ENCODE data around the gene CCSER2.
"Not testable (repeated sequence)": the region's sequence is repeated elsewhere in the genome, so short reads cannot be mapped to it uniquely, and the experiment has no call there.

The CCSER2 gene

DNA sequence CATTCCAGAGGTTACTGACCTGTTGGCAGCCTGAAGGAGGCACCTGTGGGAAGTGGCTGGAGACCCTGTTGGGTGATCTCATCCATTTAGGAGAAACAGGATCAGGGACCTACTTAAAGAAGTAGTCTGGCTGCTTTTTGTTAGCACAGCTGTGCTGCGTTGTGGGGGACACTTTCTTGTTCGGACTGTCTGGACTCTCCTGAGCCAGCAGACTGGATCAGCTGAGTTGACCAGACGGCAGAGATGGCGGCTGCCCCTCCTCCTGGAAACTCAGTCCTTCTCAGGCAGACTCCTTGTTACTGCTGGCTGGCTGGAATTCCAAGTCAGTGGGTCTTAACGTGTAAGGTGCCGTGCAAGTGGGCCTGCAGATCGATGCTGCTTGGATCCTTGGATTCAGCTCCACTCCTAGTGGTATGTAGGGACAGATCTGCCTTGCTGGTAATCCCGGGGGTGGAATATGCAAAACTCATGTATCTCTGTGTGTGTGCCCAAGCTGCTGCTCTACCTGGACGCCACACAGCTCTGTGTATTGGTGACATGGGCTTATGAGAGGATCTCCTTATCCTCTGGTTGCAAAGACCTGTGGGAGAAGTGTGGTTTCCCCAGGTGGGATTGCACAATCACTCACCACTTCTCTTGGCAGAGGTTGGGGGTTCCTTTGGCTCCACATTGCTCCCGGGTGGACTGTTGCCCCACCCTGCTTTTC is 87.3 kb downstream of the CCSER2 start:
- no peak overlapping the region for H3K4me3 ChIP-seq (ENCODE audit: low read length)
- DNase-seq (ENCODE audit: low read depth, low spot score) = no peak

DNA sequence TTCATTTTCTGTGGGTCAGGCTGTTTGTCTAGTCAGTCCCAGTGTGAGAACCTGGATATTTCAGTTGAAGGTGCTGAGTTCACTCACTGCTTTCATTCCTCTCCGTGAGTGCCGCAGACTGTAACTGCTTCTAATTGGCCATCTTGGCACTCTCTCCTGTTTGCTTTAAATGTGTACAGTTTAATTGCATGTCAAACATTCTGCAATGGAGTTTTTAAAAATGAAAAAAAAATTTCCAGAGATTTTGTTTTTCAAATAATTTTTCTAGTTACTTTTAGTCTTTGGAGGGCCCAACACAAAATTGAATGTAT is 87.8 kb downstream of the CCSER2 start:
- no peak overlapping the region for H3K4me3 ChIP-seq (ENCODE audit: low read length)
- DNase-seq (ENCODE audit: low read depth, low spot score) = no peak

DNA sequence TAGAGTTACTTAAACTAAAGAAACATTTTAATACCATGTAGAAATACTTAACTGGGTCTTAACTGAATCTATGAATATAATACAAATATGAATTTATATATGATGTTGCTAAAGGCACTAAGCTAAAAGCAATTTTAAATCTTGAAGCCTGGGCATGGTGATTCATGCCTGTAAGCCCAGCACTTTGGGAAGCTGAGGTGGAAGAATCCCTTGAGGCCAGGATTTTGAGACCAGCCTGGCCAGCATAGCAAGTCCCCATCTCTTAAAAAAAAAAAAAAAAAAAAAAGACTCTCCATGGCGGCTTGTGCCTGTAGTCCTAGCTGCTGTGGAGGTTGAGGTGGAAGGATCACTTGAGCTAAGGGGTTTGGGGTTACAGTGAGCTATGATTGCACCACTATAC is 95.3 kb downstream of the CCSER2 start:
- no peak for DNase-seq (ENCODE audit: low read depth, low spot score)
- no peak overlapping the region for H3K4me3 ChIP-seq (ENCODE audit: low read length)

DNA sequence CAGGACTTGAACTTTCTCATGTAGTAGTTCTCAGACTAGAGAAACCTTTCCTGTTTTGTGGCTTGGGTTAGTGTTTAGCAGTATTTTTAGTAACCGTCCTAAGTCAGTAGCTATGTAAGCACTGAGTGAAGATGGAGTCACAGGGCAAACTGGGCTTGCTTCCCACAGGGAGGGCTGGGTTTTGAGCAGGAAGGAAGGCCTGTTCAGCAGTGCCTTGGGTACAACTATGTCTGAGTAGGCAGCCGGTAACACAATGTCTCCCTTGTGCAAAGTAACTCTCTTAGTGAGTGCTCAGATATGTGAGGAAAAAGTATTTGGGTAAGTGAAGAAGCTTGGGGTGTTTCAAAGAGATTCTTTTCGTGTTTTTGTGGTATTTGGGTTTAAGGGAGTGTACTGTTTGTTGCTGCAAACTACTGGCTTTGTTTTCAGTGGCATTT is 96.4 kb downstream of the CCSER2 start:
- H3K4me3 ChIP-seq (ENCODE audit: low read length) = peak overlapping the region; percentile 3
- DNase-seq (ENCODE audit: low read depth, low spot score) = peak; percentile 45

DNA sequence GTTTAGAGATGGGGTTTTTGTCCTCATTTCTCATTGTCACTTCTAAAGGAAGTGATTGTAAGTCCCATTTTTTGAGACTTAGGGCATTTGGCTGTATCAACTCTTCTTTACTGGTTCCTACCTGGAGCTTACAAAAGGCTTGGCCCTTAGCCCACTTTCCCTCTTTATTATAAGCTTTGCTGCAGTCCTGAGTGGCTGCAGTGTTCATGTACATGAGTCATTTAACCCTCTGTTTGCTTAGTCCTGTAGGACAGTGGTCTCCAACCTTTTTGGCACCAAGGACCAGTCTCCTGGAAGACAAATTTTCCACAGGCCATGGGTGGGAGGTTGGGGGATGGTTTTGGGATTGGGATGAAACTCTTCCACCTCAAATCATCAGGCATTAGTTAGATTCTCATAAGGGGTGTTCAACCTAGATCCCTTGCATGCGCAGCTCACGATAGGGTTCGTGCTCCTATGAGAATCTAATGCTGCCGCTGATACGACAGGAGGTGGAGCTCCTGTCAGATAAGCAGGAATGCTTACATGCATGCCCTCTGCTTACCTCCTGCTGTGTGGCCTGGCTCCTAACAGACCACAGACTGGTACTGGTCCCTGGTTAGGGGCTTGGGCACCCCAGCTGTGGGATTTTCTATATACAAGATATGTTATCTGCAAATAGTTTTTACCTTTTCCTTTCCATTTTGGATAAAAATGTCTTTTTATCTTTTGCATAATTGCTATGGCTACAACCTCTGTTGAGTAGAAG is 99.7 kb downstream of the CCSER2 start:
- no peak for DNase-seq (ENCODE audit: low read depth, low spot score)
- no peak overlapping the region for H3K4me3 ChIP-seq (ENCODE audit: low read length)

DNA sequence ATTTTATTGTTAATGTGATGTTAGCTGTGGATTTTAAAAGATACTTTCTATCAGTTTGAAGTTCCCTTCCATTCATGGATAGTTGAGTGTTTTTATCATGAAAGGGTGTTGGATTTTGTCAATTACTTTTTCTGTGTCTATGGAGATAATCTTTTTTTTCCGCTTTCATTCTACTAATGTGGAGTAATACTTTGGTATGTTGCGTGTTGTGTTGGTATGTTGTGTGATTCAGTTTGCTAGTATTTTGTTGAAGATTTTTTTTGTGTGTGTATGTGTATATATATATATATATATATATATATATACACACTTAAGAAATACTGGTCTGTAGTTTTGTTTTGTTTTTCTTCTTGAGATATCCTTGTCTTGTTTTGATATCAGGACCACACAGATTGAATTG is 100.3 kb downstream of the CCSER2 start:
- no peak for DNase-seq (ENCODE audit: low read depth, low spot score)
- no peak overlapping the region for H3K4me3 ChIP-seq (ENCODE audit: low read length)

DNA sequence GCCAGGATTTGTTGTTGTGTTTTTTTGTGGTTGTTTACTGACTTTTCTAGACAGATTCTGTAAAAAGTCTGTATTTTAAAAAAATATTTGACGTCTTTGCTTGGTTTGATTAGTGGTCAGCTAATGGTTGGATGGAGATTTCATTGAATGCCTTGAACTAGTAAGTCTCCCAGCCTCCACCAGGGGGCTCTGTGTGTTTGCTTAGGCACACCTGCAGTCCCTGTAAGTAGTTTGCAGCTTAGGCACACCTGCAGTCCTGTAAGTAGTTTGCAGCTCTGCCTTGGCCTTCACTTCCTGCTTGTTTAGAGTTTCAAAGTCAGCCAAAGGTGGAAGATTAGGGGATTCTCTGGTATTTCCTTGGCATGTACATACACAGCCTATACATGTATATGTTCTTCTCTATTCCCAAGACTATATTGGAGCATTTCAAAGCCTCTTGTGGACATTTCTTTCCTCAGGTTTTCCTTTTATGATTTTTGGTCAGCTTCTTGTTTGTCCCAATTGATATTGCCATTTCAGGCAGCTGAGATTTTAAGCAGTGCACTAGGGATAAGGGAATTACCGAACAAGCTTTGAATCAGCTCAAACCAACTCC is 101.6 kb downstream of the CCSER2 start:
- H3K4me3 ChIP-seq (ENCODE audit: low read length) = no peak overlapping the region
- DNase-seq (ENCODE audit: low read depth, low spot score) = peak; percentile 80

DNA sequence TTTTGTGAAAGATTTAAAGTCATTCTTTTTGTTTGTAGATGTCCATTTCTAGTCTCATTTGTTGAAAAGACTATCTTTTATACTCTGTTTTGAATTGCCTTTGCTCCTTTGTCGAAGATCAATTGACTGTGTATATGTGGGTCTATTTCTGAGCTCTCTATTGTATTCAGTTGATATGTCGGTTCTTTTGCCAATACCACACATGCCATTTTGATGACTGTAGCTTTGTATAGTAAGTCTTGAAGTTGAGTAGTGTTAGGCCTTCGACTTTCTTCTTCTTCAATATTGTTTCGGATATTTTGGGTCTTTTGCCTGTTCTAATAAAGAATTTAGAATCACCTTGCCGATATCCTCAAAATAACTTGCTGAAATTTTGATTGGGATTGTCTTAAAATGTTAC is 104.5 kb downstream of the CCSER2 start:
- DNase-seq (ENCODE audit: low read depth, low spot score) = no peak
- H3K4me3 ChIP-seq (ENCODE audit: low read length) = no peak overlapping the region

DNA sequence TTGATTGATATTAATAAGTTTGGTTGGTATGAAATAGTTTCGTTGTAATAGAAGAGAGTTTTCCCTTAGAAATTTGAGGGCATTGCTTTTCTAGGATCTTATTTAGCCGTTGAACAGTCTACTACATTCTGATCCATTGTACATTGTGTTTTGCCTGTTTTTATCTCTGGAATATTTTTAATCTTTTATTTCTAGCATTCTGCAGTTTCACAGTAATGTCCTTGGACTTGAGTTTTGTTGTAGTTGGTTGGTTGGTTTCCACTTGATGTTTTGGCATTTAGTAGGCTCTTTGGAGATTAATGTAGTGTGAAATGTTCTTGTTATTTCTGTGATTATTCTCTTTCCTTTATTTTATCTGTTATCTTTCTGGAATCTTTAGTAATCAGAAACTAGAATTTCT is 112.4 kb downstream of the CCSER2 start:
- H3K4me3 ChIP-seq (ENCODE audit: low read length) = no peak overlapping the region
- DNase-seq (ENCODE audit: low read depth, low spot score) = no peak

DNA sequence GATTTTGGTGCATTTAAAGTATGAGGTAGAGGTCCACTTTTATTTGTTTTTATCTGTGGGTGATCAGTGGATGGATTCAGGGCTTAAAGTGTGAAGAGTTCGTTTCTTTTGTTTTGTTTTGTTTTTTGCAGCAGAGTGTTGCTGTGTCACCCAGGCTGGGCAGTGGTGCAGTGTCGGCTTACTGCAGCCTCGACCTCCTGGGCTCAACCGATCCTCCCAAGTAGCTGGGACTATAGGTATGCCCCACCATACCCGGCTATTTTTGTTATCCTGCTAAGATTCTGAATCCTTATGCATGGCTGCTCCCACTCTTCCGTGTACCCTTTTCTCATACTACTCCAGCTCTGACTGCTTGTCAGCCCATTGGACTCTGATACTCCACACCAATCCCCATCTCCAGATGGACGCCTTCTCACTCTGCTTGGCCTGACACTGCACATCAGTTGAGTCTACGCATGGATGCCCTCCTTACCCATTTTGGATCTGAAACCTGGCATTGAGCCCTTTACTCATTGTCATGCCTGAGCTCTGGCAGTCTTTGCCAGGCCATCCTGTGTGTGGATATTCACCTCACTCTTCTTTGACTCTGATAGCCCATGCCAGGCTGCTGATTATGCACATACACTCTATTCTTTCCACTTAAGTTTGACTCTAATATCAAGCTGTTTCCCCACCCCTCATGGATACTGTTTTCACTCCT is 119.5 kb downstream of the CCSER2 start:
- DNase-seq (ENCODE audit: low read depth, low spot score) = no peak
- H3K4me3 ChIP-seq (ENCODE audit: low read length) = no peak overlapping the region

DNA sequence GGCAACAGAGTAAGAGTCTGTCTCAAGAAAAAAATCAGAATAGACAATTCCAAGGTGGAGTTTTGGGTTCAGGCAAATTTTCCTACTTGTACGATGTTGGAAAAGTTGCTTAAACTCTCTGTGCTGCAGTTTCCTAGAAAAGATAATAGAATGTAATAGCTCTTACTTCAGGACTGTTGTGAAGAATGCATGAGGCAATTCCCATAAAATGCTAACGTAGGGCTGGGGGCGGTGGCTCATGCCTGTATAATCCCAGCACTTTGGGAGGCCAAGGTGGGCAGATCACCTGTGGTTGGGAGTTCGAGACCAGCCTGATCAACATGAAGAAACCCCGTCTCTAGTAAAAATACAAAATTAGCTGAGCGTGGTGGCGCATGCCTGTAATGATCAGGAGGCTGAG is 121.0 kb downstream of the CCSER2 start:
- not testable (repeated sequence) for H3K4me3 ChIP-seq (ENCODE audit: low read length); DNase-seq (ENCODE audit: low read depth, low spot score)

DNA sequence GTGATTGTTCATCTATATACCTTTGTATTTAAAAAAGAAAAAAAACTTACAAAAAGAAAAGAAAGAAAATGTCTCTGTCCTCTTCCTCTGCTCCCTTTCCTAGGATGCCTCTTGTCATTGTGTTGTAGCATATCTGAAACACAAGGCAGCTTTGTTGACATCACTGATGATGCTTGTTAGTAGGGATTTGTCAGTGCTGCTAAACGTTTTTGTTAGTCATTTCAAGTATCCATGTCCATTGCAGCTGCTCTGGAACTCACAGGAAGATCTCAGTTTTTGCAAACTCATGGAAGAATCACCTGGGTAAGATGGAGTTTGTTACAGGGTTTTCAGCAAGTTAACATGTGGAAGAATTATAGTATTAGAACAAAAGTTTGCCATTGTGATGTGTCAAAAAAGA is 123.6 kb downstream of the CCSER2 start:
- DNase-seq (ENCODE audit: low read depth, low spot score) = no peak
- no peak overlapping the region for H3K4me3 ChIP-seq (ENCODE audit: low read length)

DNA sequence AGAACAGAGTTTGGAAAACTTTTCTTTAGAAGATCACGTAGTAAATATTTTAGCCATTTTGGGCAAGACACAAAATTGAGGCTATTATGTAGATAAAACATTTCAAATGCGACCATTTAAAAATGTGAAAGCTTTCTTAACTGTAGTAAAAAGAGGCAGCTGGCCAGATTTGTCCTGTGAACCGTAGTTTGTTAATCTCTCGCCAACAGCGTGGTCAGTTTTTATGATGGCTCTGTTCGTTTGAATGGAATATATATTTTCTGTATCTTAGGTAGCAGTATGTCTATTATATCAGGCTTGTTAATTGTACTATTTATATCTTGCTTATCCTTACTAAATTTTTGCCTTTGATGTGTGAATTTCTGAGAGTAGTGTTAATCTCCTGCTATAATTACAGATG is 124.9 kb downstream of the CCSER2 start:
- no peak overlapping the region for H3K4me3 ChIP-seq (ENCODE audit: low read length)
- no peak for DNase-seq (ENCODE audit: low read depth, low spot score)

DNA sequence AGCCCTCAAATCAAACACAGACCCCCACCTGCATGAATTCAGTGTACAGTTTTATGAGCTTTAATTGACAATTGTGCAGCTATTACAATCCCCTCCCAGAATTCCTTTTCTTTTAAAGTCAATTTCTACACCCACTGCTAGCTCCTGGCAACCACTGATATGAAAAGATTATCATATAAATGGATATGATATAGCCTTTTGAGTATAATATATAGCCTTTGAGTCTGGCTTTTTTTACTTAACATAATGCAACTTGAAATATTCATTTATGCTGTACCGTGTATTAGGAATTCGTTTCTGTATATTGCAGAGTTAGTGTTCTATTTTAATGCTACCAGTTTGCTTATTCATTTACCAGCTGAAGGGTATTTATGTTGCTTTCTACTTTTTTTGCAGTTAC is 127.7 kb downstream of the CCSER2 start:
- no peak overlapping the region for H3K4me3 ChIP-seq (ENCODE audit: low read length)
- no peak for DNase-seq (ENCODE audit: low read depth, low spot score)

DNA sequence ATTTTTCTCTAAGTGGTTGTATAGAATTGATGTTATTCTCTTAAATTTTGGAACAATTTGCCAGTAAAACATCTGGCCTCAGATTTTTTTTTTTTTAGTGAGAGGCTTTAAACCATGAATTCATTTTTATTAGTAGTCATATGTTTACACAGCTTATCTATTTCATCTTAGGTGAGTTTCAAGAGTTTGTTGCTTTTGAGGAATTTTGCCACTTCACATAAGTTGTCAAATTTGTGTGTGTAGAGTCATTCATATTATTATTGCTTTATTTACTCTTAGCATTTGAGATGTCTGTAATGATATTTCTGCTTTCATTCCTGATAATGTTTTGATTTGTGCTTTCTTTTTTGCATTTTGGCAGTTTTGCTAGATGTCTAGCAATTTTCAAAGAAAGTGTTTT is 132.1 kb downstream of the CCSER2 start:
- no peak overlapping the region for H3K4me3 ChIP-seq (ENCODE audit: low read length)
- DNase-seq (ENCODE audit: low read depth, low spot score) = no peak

DNA sequence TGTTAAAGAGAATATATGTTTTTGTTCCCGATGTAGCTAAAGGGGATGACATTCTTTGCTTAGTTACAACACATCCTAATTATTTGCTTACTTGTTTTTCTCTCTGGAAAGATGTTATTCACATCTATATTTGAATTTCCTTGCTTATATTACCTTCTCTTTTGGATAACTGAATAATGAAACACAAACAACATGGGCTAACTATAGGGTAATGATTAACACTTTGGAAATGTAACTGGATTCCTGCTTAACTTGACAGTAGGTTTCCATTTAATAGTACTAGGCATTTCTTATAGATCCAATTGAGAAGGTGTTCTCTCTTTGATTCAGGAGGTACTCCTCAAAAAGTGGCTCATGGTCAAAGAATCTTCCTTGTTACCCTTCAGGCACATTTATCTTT is 141.1 kb downstream of the CCSER2 start:
- no peak for DNase-seq (ENCODE audit: low read depth, low spot score)
- no peak overlapping the region for H3K4me3 ChIP-seq (ENCODE audit: low read length)

DNA sequence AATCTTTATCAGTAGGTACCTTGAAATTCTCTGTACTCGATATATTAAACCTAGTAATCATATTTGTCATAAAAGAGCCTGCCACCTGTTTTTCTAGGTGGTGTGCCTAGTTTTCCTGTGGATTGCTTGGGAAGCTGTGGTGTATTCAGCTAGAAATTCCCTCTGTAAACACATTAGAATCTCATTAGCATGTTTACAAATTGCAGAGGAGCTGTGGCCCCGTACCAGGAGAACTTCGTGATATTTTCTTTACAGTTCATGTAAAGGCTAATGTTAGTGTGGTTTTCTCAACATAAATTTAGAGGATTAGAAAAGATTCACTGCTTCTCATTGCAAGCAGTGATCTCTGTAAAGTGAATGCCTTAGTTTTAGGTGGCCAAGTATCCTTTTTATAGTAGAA is 144.7 kb downstream of the CCSER2 start:
- no peak overlapping the region for H3K4me3 ChIP-seq (ENCODE audit: low read length)
- DNase-seq (ENCODE audit: low read depth, low spot score) = no peak

DNA sequence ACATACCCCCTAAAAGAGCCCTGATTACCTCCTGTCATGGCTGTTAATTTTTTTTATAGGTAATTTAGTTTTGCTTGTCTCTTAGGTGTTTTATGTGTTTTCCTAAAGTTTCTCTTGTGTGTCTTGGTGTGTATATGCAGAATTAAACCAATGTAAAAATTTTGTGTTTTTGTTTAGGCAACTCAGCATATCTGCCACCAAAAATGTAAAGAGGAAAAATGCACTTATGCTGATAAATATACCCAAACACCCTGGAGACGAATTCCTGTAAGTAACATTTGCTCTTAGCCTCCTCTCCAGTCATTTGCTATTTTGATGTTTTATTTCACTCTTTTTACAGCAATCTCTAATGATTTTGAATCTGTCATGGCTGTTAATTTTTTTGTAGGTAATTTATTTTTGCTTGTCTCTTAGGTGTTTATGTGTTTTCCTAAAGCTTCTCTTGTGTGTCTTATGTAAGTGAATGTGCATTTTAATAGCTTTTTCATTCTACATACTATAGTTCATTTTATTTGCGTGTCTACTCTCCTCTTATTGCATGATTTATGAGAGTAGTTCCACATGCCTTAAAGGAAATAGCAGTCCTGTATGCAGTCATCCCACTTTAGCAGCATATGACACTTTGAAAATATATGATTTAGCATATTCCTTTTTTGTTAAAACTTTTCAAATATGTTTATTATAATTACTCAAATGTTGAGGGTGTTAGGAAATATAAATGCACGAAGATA is 149.2 kb downstream of the CCSER2 start:
- DNase-seq (ENCODE audit: low read depth, low spot score) = no peak
- H3K4me3 ChIP-seq (ENCODE audit: low read length) = no peak overlapping the region

DNA sequence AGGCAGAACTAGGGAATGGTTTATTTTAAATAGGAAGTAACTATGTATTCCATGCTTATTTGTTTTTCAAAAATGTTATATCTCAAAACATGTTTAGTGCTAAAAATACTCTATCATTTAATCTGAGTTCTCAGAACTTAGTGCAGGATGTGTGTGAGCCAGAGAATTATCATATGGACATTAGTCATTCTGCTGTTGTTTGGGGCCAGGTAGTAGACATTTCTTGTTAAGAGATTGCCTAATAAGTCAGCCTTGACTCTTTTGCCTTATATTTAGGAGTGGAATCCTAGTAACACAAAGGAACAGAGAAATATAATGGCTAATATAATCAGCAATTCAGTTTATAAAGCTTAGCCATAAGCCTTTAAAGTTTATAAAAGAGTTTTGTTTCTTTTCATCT is 149.8 kb downstream of the CCSER2 start:
- H3K4me3 ChIP-seq (ENCODE audit: low read length) = no peak overlapping the region
- DNase-seq (ENCODE audit: low read depth, low spot score) = no peak

DNA sequence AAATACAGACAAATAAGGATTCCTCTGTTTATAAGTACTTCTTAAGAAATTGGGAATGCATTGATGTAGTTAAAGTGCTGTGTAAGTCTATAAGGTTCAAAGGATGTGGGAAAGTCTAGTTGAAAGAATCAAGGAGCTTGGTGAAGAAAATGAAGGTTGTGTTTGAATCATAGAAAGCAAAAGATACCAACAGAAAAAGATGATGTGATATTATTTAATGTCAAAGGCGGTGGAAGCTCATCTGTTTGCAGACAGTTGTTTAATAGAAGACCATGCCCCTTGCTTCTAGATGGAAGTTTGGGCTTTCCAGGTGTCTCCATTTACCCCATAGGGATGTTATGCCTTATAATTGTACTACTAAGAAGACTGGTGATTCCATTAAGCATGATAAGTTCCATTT is 150.3 kb downstream of the CCSER2 start:
- no peak overlapping the region for H3K4me3 ChIP-seq (ENCODE audit: low read length)
- DNase-seq (ENCODE audit: low read depth, low spot score) = no peak
